A549 treated with AZD9567 at 1 μM for 4 hours (cell line): Measurements from ENCODE around the gene MMP27. TPM values are rescaled to one million over a fixed set of nuclear protein-coding genes. Genes with fewer than 3 reads are reported as not detected.

ENCODE experiments used
- total RNA-seq: library from RNA; stranded (reverse); fragments of 200-300 nt; extraction: Qiagen RNA extraction; gene quantifications from 5 replicates; pipeline ENCODE4 v1.2.3, GENCODE V29; 2022; ENCODE audit not compliant: insufficient read depth

The MMP27 gene
- total RNA-seq: not detected in 5 replicates

GRCh38 chr11:102705626-102706025, at the start of gene MMP27:
TSS of gene MMP27 (minus strand) at chr11:102705769. CDS start at chr11:102705714, 55 bp downstream.

GRCh38 chr11:102724904-102725500, 19.4 kb upstream of the MMP27 start, which contains the start of gene MMP8:
TSS of gene MMP8 (minus strand) at chr11:102724954. CDS start at chr11:102724855, 99 bp downstream.

Other genes starting within 250 kb of the MMP27 start
- gene MMP7, start 175.0 kb downstream of the MMP27 start, total RNA-seq: 20.9 to 31.8 TPM (median 25.1 TPM) in 5 replicates
- gene MMP20, start 80.4 kb downstream of the MMP27 start, total RNA-seq: not detected in 5 replicates
- gene MMP8, start 19.2 kb upstream of the MMP27 start, total RNA-seq: not detected in 5 replicates
- 0.52 to 2.9 TPM (median 0.68 TPM) in 5 replicates for gene MMP10, start 74.9 kb upstream of the MMP27 start, total RNA-seq
- gene MMP1, start 92.4 kb upstream of the MMP27 start, total RNA-seq: 0.58 to 2.4 TPM (median 0.72 TPM) in 5 replicates
- gene MMP3, start 137.8 kb upstream of the MMP27 start, total RNA-seq: not detected in 5 replicates
- gene MMP12, start 169.2 kb upstream of the MMP27 start, total RNA-seq: 0.03 to 0.07 TPM (median 0.03 TPM) in 3 of 5 replicates, not detected in the others
- 0.05 to 0.07 TPM in 2 of 5 replicates, not detected in the others for gene MMP13, start 250.0 kb upstream of the MMP27 start, total RNA-seq